ENCODE results near the gene NT5C1B. TPM values are rescaled to one million over a fixed set of nuclear protein-coding genes. Genes with fewer than 3 reads are reported as not detected.

NT5C1B gene
- polyA plus RNA-seq, 2 of the 4 experiments (the other 2 are of a cell fraction), result not detected

DNA sequence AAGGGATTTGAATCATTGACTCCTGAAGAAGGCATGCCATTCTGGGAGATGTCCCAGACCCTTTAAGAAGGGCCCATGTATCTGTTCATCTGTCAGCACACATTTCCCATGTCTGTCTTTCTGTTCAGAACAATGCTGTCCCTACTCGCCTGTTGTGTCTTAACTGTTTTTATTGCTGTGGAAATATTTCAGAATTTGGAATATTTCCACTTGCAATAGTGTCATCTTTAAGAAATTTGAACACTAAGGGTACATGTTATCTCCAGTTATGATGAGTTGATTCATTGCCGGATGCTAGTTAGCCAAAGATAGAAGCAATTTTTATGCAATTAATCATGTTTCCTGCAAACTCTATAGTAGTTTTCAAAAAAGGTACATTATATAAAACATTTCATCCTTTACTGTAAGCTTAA is 36.9 kb upstream of the NT5C1B start:
- no peak overlapping the region for H3K4me2 ChIP-seq
- H3K4me1 ChIP-seq, result no peaks in the 10 kb centered on the region
- no peak overlapping the region for H3K27ac ChIP-seq
- no peak for TF ChIP-seq RFX5 (IDR thresholded peaks at IDR 0.05)
- no peak for TF ChIP-seq POLR2A (IDR thresholded peaks at IDR 0.05; ENCODE audit: low read length)
- no peak for TF ChIP-seq FOXS1 (CRISPR knock-in tag; IDR thresholded peaks at IDR 0.05)
- no peak for TF ChIP-seq HEYL (CRISPR knock-in tag; IDR thresholded peaks at IDR 0.05)
- TF ChIP-seq, protein P1, sequence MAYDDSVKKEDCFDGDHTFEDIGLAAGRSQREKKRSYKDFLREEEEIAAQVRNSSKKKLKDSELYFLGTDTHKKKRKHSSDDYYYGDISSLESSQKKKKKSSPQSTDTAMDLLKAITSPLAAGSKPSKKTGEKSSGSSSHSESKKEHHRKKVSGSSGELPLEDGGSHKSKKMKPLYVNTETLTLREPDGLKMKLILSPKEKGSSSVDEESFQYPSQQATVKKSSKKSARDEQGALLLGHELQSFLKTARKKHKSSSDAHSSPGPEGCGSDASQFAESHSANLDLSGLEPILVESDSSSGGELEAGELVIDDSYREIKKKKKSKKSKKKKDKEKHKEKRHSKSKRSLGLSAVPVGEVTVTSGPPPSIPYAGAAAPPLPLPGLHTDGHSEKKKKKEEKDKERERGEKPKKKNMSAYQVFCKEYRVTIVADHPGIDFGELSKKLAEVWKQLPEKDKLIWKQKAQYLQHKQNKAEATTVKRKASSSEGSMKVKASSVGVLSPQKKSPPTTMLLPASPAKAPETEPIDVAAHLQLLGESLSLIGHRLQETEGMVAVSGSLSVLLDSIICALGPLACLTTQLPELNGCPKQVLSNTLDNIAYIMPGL (CRISPR knock-in tag; IDR thresholded peaks at IDR 0.05; ENCODE audit: borderline replicate concordance), result no peak
- TF ChIP-seq MAX (IDR thresholded peaks at IDR 0.05), result no peak
- TF ChIP-seq CEBPB (IDR thresholded peaks at IDR 0.05), result no peak
- no peaks in the 10 kb centered on the region for H3K9me3 ChIP-seq
- POLR2A ChIA-PET, result no interaction called here
- no peak for FAIRE-seq
- WGBS (ENCODE audit: missing lambda C conversion rate), result 46% methylated on average over 2 of the region's 2 CpGs
- no peak for DNase-seq (ENCODE audit: low read depth in 1 of 2, low spot score in 1 of 2)
- no peak for ATAC-seq
- CTCF ChIA-PET, result no interaction called here
- H3K4me3 ChIP-seq, result no peak overlapping the region

GRCh38 chr2:18625563-18625962 is 36.2 kb upstream of the NT5C1B start:
- ChIA-PET POLR2A (no interaction called here), CTCF (interaction anchor here (0.9 kb wide), 1 partner anchor 20 kb away, joined by 3 read pairs; no protein-coding TSS in a partner anchor)
- no peak for TF ChIP-seq MYC (IDR thresholded peaks at IDR 0.05; ENCODE audit: borderline replicate concordance, low read length)
- no peak for TF ChIP-seq HOXB5 (CRISPR knock-in tag; IDR thresholded peaks at IDR 0.05)
- TF ChIP-seq HES2 (IDR thresholded peaks at IDR 0.05), result no peak
- TF ChIP-seq ZNF302 (CRISPR knock-in tag; IDR thresholded peaks at IDR 0.05), result no peak
- no peak for TF ChIP-seq POLR2AphosphoS2 (conservative IDR thresholded peaks at IDR 0.05; ENCODE audit: low read length)
- no peak for TF ChIP-seq RNF2 (IDR thresholded peaks at IDR 0.05; ENCODE audit: borderline replicate concordance, low read depth)
- no peak for TF ChIP-seq EP300 (IDR thresholded peaks at IDR 0.05)
- no peak for TF ChIP-seq BHLHE40 (IDR thresholded peaks at IDR 0.05; ENCODE audit: low read depth, low read length)
- no peak for TF ChIP-seq RARB (CRISPR knock-in tag; IDR thresholded peaks at IDR 0.05)
- no peak for TF ChIP-seq HDAC2 (IDR thresholded peaks at IDR 0.05)
- FAIRE-seq, result no peak
- no peak overlapping the region for H3K27ac ChIP-seq
- DNase-seq (ENCODE audit: low read depth in 1 of 2, low spot score in 1 of 2), result no peak
- 32% methylated on average over 3 of the region's 3 CpGs for WGBS (ENCODE audit: missing lambda C conversion rate)
- H3K4me1 ChIP-seq, result no peaks in the 10 kb centered on the region
- H3K4me3 ChIP-seq, result no peak overlapping the region
- no peak for ATAC-seq
- no peak overlapping the region for H3K4me2 ChIP-seq
- H3K9me3 ChIP-seq, result no peaks in the 10 kb centered on the region

- Histone ChIP-seq H3K4me2 (no peak overlapping the region), H3K4me3 (no peak overlapping the region), H3K4me1 (no peaks in the 10 kb centered on the region), H3K9me3 (no peaks in the 10 kb centered on the region), H3K27ac (no peak overlapping the region)
- TF ChIP-seq MAX (IDR thresholded peaks at IDR 0.05) (no peak), BCL3 (IDR thresholded peaks at IDR 0.05) (no peak), BHLHE40 (IDR thresholded peaks at IDR 0.05; ENCODE audit: low read depth, low read length) (no peak), HOXB13 (CRISPR knock-in tag; IDR thresholded peaks at IDR 0.05; ENCODE audit: low read depth) (no peak)
- TF ChIP-seq, protein P2, sequence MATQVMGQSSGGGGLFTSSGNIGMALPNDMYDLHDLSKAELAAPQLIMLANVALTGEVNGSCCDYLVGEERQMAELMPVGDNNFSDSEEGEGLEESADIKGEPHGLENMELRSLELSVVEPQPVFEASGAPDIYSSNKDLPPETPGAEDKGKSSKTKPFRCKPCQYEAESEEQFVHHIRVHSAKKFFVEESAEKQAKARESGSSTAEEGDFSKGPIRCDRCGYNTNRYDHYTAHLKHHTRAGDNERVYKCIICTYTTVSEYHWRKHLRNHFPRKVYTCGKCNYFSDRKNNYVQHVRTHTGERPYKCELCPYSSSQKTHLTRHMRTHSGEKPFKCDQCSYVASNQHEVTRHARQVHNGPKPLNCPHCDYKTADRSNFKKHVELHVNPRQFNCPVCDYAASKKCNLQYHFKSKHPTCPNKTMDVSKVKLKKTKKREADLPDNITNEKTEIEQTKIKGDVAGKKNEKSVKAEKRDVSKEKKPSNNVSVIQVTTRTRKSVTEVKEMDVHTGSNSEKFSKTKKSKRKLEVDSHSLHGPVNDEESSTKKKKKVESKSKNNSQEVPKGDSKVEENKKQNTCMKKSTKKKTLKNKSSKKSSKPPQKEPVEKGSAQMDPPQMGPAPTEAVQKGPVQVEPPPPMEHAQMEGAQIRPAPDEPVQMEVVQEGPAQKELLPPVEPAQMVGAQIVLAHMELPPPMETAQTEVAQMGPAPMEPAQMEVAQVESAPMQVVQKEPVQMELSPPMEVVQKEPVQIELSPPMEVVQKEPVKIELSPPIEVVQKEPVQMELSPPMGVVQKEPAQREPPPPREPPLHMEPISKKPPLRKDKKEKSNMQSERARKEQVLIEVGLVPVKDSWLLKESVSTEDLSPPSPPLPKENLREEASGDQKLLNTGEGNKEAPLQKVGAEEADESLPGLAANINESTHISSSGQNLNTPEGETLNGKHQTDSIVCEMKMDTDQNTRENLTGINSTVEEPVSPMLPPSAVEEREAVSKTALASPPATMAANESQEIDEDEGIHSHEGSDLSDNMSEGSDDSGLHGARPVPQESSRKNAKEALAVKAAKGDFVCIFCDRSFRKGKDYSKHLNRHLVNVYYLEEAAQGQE (IDR thresholded peaks at IDR 0.05), result no peak
- FAIRE-seq, result no peak
- DNase-seq (ENCODE audit: low read depth in 1 of 2, low spot score in 1 of 2), result no peak
- no peak for ATAC-seq
- POLR2A ChIA-PET, result no interaction called here
- CTCF ChIA-PET, result no interaction called here
These were observed 34.4 kb upstream of the NT5C1B start for GRCh38 chr2:18623782-18624181.

All from A549 (cell line).